ENCODE results near the gene MOGAT2.

DNA sequence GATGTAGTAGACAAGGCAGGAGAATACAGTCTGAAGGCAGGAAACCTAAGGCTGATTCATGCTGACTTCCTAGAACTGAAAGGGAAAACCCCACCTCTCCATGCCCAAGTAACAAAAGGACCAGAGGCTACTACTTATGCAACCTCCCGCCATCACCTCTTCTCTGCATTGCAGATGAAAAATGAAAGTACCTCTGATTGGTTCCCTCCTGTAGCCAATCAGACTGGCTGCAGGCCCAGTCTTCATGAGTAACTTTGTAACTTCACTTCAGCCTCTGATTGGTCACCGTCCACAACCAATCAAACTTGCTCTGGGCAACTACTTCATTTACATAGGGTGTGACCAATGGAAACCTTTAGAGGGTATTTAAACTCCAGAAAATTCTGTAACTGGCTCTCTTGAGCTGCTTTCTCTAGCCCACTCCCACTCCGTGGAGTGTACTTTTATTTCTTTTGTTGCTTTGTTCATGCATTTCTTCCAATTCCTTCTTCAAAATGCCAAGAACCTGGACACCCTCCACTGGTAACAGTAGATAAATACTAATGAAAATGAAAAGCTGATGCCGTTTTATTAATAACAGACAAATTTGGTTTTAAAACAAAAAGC lies 43.6 kb upstream of the MOGAT2 start:
- TF ChIP-seq, protein P1, sequence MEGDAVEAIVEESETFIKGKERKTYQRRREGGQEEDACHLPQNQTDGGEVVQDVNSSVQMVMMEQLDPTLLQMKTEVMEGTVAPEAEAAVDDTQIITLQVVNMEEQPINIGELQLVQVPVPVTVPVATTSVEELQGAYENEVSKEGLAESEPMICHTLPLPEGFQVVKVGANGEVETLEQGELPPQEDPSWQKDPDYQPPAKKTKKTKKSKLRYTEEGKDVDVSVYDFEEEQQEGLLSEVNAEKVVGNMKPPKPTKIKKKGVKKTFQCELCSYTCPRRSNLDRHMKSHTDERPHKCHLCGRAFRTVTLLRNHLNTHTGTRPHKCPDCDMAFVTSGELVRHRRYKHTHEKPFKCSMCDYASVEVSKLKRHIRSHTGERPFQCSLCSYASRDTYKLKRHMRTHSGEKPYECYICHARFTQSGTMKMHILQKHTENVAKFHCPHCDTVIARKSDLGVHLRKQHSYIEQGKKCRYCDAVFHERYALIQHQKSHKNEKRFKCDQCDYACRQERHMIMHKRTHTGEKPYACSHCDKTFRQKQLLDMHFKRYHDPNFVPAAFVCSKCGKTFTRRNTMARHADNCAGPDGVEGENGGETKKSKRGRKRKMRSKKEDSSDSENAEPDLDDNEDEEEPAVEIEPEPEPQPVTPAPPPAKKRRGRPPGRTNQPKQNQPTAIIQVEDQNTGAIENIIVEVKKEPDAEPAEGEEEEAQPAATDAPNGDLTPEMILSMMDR (IDR thresholded peaks at IDR 0.05): no peak
- no peak for TF ChIP-seq POLR2A (IDR thresholded peaks at IDR 0.05)

Measured in suprapubic skin (tissue), 3 donors.